SJSA1 (cell line): ENCODE measurements around the gene RGS3. TPM values are rescaled to one million over a fixed set of nuclear protein-coding genes. Genes with fewer than 3 reads are reported as not detected.
A peak's percentile ranks its signal among the peaks of the same experiment; 100 is the strongest.

ENCODE experiments used
- DNase-seq, 2 experiments: peaks; one replicate each; pipeline ENCODE4 v3.0.0-alpha.2; 2015 to 2020; ENCODE audit warnings: low spot score in 2 of 2, low read depth in 1 of 2
- H3K27ac ChIP-seq: fragments of 250-450 bp; sonication (Bioruptor Pico); 2 replicates; pipeline ENCODE4 v1.5.1; 2020; ENCODE audit warnings: mild to moderate bottlenecking, moderate library complexity
- H3K27me3 ChIP-seq: fragments of 250-450 bp; sonication (Bioruptor Pico); replicated peaks from 2 replicates; pipeline ENCODE4 v1.5.1; 2020; ENCODE audit warnings: mild to moderate bottlenecking, moderate library complexity
- H3K36me3 ChIP-seq: fragments of 250-450 bp; sonication (Bioruptor Pico); 2 replicates; pipeline ENCODE4 v1.5.1; 2020; ENCODE audit warnings: mild to moderate bottlenecking
- H3K4me1 ChIP-seq: fragments of 250-450 bp; sonication (Bioruptor Pico); replicated peaks from 2 replicates; pipeline ENCODE4 v1.6.1; 2021; ENCODE audit warnings: mild to moderate bottlenecking
- H3K4me3 ChIP-seq: fragments of 250-450 bp; sonication (Bioruptor Pico); 2 replicates; pipeline ENCODE4 v1.5.1; 2020; ENCODE audit warnings: mild to moderate bottlenecking
- H3K9me3 ChIP-seq: fragments of 250-450 bp; sonication (Bioruptor Pico); replicated peaks from 2 replicates; pipeline ENCODE4 v1.5.1; 2020; ENCODE audit warnings: mild to moderate bottlenecking
- total RNA-seq: library from RNA; depleted of rRNA; stranded (reverse); fragments of >200 nt; shearing (Covaris generic); gene quantifications from 2 replicates; pipeline ENCODE4 v1.2.3, GENCODE V29; 2014

RGS3 gene
- total RNA-seq, 1 experiment from 2014 or later, result 54.8 TPM

- Histone ChIP-seq H3K4me1 (peaks cover 21% of the 10 kb centered on the region), H3K9me3 (no peaks in the 10 kb centered on the region), H3K27ac (no peak overlapping the region), H3K4me3 (no peak overlapping the region), H3K36me3 (no peaks in the 10 kb centered on the region), H3K27me3 (no peaks in the 10 kb centered on the region)
- DNase-seq, result no peak
Observed at GRCh38 chr9:113502427-113503034, 39.0 kb downstream of the RGS3 start.

GRCh38 chr9:113503131-113503541, 39.6 kb downstream of the RGS3 start:
- no peak overlapping the region for H3K27ac ChIP-seq
- peaks cover 21% of the 10 kb centered on the region for H3K4me1 ChIP-seq
- no peak for DNase-seq
- H3K4me3 ChIP-seq, result no peak overlapping the region
- no peaks in the 10 kb centered on the region for H3K27me3 ChIP-seq
- H3K36me3 ChIP-seq, result no peaks in the 10 kb centered on the region
- no peaks in the 10 kb centered on the region for H3K9me3 ChIP-seq

- no peak overlapping the region for H3K4me3 ChIP-seq
- no peaks in the 10 kb centered on the region for H3K9me3 ChIP-seq
- no peaks in the 10 kb centered on the region for H3K27me3 ChIP-seq
- H3K27ac ChIP-seq, result 0 out of 2 replicates have a peak overlapping the region, but pooled peaks have one; percentile 10
- DNase-seq, result no peak
- H3K36me3 ChIP-seq, result no peaks in the 10 kb centered on the region
- peaks cover 21% of the 10 kb centered on the region for H3K4me1 ChIP-seq
Observed at GRCh38 chr9:113503613-113504211, 40.2 kb downstream of the RGS3 start.

- DNase-seq, result no peak
- Histone ChIP-seq H3K4me3 (no peak overlapping the region), H3K27me3 (no peaks in the 10 kb centered on the region), H3K36me3 (no peaks in the 10 kb centered on the region), H3K27ac (no peak overlapping the region), H3K4me1 (peaks cover 21% of the 10 kb centered on the region), H3K9me3 (no peaks in the 10 kb centered on the region)
Observed at GRCh38 chr9:113504725-113505590, 41.4 kb downstream of the RGS3 start.

GRCh38 chr9:113506090-113506589, 42.6 kb downstream of the RGS3 start:
- Histone ChIP-seq H3K27me3 (no peaks in the 10 kb centered on the region), H3K4me1 (peaks cover 21% of the 10 kb centered on the region), H3K9me3 (no peaks in the 10 kb centered on the region), H3K4me3 (no peak overlapping the region), H3K36me3 (no peaks in the 10 kb centered on the region), H3K27ac (no peak overlapping the region)
- no peak for DNase-seq

GRCh38 chr9:113507256-113507655, 43.7 kb downstream of the RGS3 start:
- no peaks in the 10 kb centered on the region for H3K36me3 ChIP-seq
- H3K27me3 ChIP-seq, result no peaks in the 10 kb centered on the region
- no peaks in the 10 kb centered on the region for H3K9me3 ChIP-seq
- no peak overlapping the region for H3K27ac ChIP-seq
- peaks cover 28% of the 10 kb centered on the region for H3K4me1 ChIP-seq
- DNase-seq, result no peak
- H3K4me3 ChIP-seq, result no peak overlapping the region

- Histone ChIP-seq H3K27ac (no peak overlapping the region), H3K27me3 (no peaks in the 10 kb centered on the region), H3K36me3 (no peaks in the 10 kb centered on the region), H3K4me1 (peaks cover 32% of the 10 kb centered on the region), H3K4me3 (no peak overlapping the region), H3K9me3 (no peaks in the 10 kb centered on the region)
- DNase-seq, result no peak
Observed at GRCh38 chr9:113508111-113508749, 44.7 kb downstream of the RGS3 start.

GRCh38 chr9:113509463-113509862, 45.9 kb downstream of the RGS3 start:
- no peak overlapping the region for H3K27ac ChIP-seq
- H3K4me1 ChIP-seq, result peaks cover 20% of the 10 kb centered on the region
- H3K27me3 ChIP-seq, result no peaks in the 10 kb centered on the region
- H3K4me3 ChIP-seq, result no peak overlapping the region
- DNase-seq, result no peak
- H3K9me3 ChIP-seq, result no peaks in the 10 kb centered on the region
- no peaks in the 10 kb centered on the region for H3K36me3 ChIP-seq

- peaks cover 16% of the 10 kb centered on the region for H3K4me1 ChIP-seq
- H3K27me3 ChIP-seq, result no peaks in the 10 kb centered on the region
- H3K36me3 ChIP-seq, result no peaks in the 10 kb centered on the region
- H3K27ac ChIP-seq, result no peak overlapping the region
- no peaks in the 10 kb centered on the region for H3K9me3 ChIP-seq
- no peak for DNase-seq
- H3K4me3 ChIP-seq, result no peak overlapping the region
Observed at GRCh38 chr9:113511047-113511521, 47.6 kb downstream of the RGS3 start.

GRCh38 chr9:113511856-113512761, 48.6 kb downstream of the RGS3 start:
- no peaks in the 10 kb centered on the region for H3K9me3 ChIP-seq
- no peak overlapping the region for H3K27ac ChIP-seq
- peaks cover 21% of the 10 kb centered on the region for H3K4me1 ChIP-seq
- H3K4me3 ChIP-seq, result no peak overlapping the region
- no peaks in the 10 kb centered on the region for H3K27me3 ChIP-seq
- peak in 1 of 2 experiments; percentile 29 for DNase-seq
- no peaks in the 10 kb centered on the region for H3K36me3 ChIP-seq

GRCh38 chr9:113513111-113513510, 49.6 kb downstream of the RGS3 start:
- H3K36me3 ChIP-seq, result no peaks in the 10 kb centered on the region
- no peaks in the 10 kb centered on the region for H3K9me3 ChIP-seq
- no peak for DNase-seq
- H3K27ac ChIP-seq, result no peak overlapping the region
- no peak overlapping the region for H3K4me3 ChIP-seq
- no peaks in the 10 kb centered on the region for H3K27me3 ChIP-seq
- peaks cover 27% of the 10 kb centered on the region for H3K4me1 ChIP-seq

GRCh38 chr9:113513536-113513935, 50.0 kb downstream of the RGS3 start:
- no peaks in the 10 kb centered on the region for H3K36me3 ChIP-seq
- no peak for DNase-seq
- no peaks in the 10 kb centered on the region for H3K9me3 ChIP-seq
- no peaks in the 10 kb centered on the region for H3K27me3 ChIP-seq
- peaks cover 27% of the 10 kb centered on the region for H3K4me1 ChIP-seq
- no peak overlapping the region for H3K27ac ChIP-seq
- H3K4me3 ChIP-seq, result no peak overlapping the region

- Histone ChIP-seq H3K4me3 (no peak overlapping the region), H3K4me1 (peaks cover 27% of the 10 kb centered on the region), H3K27ac (no peak overlapping the region), H3K36me3 (no peaks in the 10 kb centered on the region), H3K9me3 (no peaks in the 10 kb centered on the region), H3K27me3 (no peaks in the 10 kb centered on the region)
- no peak for DNase-seq
Observed at GRCh38 chr9:113514061-113514460, 50.5 kb downstream of the RGS3 start.
